GM20000 (cell line): Measurements from ENCODE around the gene FAM43A.

ENCODE experiments used
- DNase-seq: peaks from one replicate; pipeline ENCODE4 v3.0.0; 2012; ENCODE audit warnings: low spot score
- CTCF ChIP-seq: IDR thresholded peaks from 2 replicates; pipeline ENCODE4 v1.5.1; 2012; ENCODE audit warnings: mild to moderate bottlenecking, control low read depth; ENCODE audit errors: extremely low read depth, missing control alignments

Gene FAM43A

GRCh38 chr3:194691481-194692283 lies 6.0 kb downstream of the FAM43A start:
- TF ChIP-seq CTCF, result no peak
- peak; percentile 82 for DNase-seq

DNA sequence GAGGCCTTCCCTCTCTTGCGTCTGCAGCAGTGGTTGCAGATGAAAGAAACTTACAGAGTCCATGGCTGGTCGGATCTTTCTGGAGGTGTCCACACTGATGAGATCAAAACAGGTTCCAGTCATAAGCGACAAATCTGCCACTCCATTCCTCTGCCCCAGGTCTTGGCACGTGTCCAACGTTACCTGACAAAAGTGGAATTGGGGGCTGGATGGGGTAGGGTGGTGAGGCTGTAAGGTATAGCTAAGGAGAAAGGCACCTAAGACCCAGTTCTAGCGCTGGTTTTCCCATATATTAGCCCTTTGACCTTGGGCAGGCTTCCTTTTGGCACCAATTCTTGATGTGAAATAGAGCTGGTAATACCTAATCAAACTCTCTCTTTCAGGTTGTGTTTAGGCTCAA lies 11.0 kb downstream of the FAM43A start:
- DNase-seq, result no peak
- TF ChIP-seq CTCF, result no peak

DNA sequence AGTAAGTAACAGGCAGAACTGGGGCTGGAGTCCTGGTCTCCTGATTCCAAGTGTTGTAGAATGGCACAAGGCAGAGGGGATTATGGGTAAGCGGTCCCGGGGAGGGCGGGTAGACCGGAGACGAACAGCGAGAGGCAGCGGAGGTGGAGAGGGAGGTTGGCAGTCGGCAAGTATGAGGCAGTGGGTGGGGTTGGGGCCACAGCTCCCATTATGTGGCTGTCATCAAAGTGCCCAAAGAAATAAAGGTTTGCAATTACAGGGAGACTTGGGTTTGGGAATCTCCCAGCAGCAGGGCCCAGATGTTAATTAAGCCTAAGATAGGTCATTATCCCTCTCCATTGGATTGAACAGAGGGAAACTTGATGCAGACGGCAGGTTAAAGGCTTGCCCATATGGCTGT lies 16.9 kb downstream of the FAM43A start:
- TF ChIP-seq CTCF, result no peak
- no peak for DNase-seq

- DNase-seq, result no peak
- TF ChIP-seq CTCF, result no peak
Measured at GRCh38 chr3:194705227-194705626, 19.5 kb downstream of the FAM43A start.

DNA sequence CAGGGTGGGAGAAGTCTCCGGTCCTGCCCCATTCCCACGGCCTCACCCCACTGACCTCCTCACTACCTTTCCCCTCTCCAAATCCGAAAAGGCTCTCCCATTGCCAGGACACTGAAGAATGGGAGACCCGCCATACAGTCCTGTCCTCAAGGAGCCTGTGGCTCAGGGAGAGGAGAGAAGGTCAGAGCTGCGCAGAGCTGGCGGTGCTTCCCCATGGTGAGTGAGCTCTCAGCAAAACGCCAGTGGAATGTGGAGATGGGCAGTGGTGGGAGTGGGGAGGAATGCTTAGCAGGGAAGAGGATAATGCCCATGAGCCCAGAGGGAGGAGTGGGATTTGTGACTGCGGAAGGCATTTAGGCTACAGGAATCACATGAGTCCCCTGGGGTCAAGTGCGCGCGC lies 20.1 kb downstream of the FAM43A start:
- no peak for DNase-seq
- TF ChIP-seq CTCF, result no peak

DNA sequence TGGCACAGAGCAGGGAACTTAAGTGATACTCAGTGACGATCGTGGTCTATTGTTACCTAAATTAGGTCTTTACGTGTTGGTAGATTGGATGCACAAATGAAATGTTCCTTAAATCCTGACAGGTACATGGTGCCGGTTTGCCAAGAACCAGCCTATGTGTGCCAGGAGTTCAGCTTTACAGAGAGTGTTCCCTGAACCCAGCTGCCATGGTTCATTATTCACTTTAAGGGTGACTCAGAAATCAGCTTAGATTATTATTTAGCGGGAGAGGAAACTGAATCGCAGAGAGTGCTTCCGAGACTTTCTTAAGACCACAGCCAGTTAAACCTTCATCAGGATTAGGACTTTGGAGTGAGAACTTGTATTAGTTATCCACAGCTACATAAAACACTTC lies 21.5 kb downstream of the FAM43A start:
- no peak for TF ChIP-seq CTCF
- DNase-seq, result no peak

DNA sequence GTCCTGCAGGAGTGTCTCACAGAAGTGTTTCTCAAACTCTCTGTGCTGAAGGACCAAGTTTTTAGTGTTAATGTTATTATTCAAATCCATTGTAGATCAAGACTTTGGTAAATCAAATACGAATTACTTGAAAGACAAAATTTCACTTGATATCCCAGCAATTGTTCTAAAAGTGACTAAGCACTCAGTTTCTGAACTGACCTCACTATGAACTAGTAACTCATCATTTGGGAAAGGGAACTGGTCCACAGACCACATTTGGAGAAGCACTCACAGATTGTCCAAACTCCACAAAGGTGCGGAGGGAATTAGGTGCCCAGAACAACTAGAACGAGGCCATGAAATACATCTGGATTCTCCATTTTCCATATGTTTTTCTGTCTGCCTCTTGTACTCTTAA lies 25.6 kb downstream of the FAM43A start:
- no peak for DNase-seq
- no peak for TF ChIP-seq CTCF
